GM18526 (cell line): Measurements from ENCODE around the gene RICTOR.

Source experiments
- POLR2A ChIP-seq: IDR thresholded peaks from 3 replicates; pipeline ENCODE4 v1.6.1; 2011; ENCODE audit not compliant: insufficient read length; ENCODE audit errors: extremely low read depth

The RICTOR gene

DNA sequence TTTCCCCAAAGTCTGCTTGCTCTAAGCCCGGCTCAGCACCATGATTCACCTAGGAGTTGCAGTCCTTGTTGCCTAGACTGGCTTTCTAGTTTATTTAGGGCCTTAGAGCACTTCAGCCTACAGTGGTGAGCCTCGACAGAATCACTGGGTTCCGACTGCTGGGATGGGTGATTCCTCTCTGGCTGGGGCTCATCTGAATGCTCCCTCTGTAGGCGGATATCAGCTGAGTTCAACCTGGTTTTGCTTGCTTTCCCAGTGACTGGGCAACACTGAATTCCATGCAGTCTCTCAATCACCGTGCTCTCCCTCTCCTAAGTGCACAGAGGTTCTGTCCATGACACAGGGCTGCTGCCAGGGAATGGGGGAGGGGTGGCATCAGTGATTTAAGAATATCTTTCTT is 174.3 kb downstream of the RICTOR start:
- TF ChIP-seq POLR2A: no peak

DNA sequence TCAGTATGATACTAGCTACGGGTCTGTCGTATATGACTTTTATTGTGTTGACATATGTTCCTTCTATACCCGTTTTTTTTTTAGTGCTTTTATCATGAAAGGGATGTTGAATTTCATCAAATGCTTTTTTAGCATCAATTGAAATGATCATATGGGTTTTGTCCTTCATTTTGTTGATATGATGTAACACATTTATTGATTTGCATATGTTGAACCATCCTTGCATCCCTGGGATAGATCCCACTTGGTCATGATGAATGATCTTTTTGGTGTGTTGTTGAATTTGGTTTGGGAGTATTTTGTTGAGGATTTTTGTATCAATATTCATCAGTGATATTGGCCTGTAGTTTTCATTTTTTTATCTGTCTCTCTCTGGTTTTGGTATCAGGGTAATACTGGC is 177.4 kb downstream of the RICTOR start:
- TF ChIP-seq POLR2A: no peak

DNA sequence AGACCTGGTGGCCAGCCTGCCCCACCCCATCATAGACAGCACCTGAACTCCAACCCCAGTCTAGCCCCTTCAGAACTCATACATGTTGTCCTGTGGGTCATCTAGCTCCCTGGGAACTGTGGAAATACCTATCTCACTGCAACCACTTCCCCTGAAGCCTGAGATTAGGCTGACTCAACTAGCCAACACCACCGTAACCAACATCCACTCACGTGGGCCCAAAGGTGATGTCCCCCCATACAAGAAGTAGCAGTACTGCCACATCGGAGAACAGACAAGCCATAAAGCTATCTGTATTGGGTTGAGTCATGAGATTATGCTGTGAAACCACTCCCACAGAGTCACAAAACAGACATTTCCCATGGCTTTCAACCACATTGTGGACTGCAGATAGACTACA is 181.8 kb downstream of the RICTOR start:
- no peak for TF ChIP-seq POLR2A

DNA sequence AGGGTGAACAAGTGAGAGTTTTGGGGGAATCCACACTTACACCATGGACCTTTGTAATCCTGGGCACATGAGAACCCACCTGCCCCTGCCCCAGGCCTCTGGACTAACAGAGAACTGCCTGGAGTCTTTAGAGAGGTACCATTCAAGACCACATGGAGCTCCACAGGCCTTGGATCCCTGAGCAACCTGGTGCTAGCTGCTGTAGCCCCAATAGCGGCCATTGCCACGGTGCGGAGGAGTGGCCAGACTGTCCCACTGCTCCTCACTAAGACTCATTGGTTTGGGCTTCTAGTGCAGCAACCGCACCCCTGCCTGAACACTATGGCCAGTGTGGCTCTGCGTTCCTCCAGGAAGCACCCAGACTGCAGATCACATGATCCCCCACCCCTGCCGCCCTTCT is 182.6 kb downstream of the RICTOR start:
- no peak for TF ChIP-seq POLR2A

DNA sequence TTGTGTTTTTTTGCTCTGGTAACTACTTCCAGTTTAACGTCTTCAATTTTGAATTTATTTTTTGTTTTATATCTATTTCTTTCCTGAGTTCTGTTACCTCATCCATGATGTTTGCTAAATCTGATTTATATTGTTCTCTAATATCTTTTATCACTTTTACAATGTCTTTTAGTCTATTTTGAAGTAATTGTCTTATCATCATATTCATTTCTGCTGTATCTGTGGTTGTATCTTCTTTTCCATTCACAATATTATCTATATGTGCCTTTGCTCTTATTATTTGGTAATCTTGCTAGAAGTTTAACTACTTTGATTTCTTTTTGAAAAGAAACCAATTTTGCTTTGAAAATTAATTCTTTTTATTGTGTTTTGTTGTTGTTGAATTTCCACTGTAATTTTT is 184.8 kb downstream of the RICTOR start:
- no peak for TF ChIP-seq POLR2A

DNA sequence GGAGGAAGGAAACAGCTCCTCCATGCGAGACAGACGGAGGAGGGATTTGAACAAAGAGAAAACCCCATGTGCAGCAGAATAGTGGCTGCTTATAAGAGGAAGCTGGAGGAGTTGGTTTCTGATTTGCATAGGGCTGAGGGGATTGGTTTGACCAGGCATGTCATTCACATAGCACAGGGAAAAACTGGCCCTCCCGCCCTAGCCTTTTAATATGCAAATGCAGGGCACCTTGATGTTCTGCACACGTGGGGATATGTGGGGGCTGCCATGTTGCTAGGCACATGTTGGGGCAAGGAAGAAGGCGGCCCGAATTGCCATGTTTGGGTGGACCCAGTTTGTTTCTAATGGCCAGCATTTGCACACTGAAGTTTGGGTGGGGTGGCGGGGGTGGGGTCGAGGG is 186.2 kb downstream of the RICTOR start:
- no peak for TF ChIP-seq POLR2A
